GM18520 (cell line): ENCODE data around the gene IL37.

Experiments
- ATAC-seq: cut with Tn5 transposase; IDR thresholded peaks from one replicate; pipeline ENCODE4 v1.9.1; 2021; ENCODE audit not compliant: unreplicated experiment

The IL37 gene

GRCh38 chr2:112910865-112911264 lies at the start of gene IL37:
Gene IL37 (plus strand): TSS chr2:112911165. CDS start chr2:112913013, 1,848 bp downstream.
- no peak for ATAC-seq

- ATAC-seq = no peak
These were observed 46.9 kb upstream of the IL37 start for GRCh38 chr2:112864072-112864471.

- no peak for ATAC-seq
These were observed 44.7 kb upstream of the IL37 start for GRCh38 chr2:112866128-112866835.

- ATAC-seq = no peak
These were observed 43.0 kb upstream of the IL37 start for GRCh38 chr2:112867701-112868631.

- ATAC-seq = no peak
These were observed 41.6 kb upstream of the IL37 start for GRCh38 chr2:112869258-112869842.

- no peak for ATAC-seq
These were observed 39.8 kb upstream of the IL37 start for GRCh38 chr2:112870841-112871835.

GRCh38 chr2:112876257-112876970 lies 34.6 kb upstream of the IL37 start:
- ATAC-seq = no peak

- no peak for ATAC-seq
These were observed 34.0 kb upstream of the IL37 start for GRCh38 chr2:112876971-112877361.

GRCh38 chr2:112877423-112877822 lies 33.5 kb upstream of the IL37 start:
- no peak for ATAC-seq

- no peak for ATAC-seq
These were observed 31.4 kb upstream of the IL37 start for GRCh38 chr2:112879491-112880041.

- no peak for ATAC-seq
These were observed 30.9 kb upstream of the IL37 start for GRCh38 chr2:112880091-112880531.

GRCh38 chr2:112880696-112881095 lies 30.3 kb upstream of the IL37 start:
- no peak for ATAC-seq

- no peak for ATAC-seq
These were observed 29.6 kb upstream of the IL37 start for GRCh38 chr2:112881217-112881985.

- ATAC-seq = no peak
These were observed 27.3 kb upstream of the IL37 start for GRCh38 chr2:112883669-112884068.

GRCh38 chr2:112884869-112885505 lies 26.0 kb upstream of the IL37 start:
- ATAC-seq = peak; percentile 48

- no peak for ATAC-seq
These were observed 25.5 kb upstream of the IL37 start for GRCh38 chr2:112885506-112885902.

- no peak for ATAC-seq
These were observed 24.7 kb upstream of the IL37 start for GRCh38 chr2:112886291-112886690.
